Ishikawa (cell line): Measurements from ENCODE around the gene TMEM51.

Experiments used
- CEBPB ChIP-seq: IDR thresholded peaks from 2 replicates; pipeline ENCODE4 v1.6.1; 2012
- EGR1 ChIP-seq: IDR thresholded peaks from 2 replicates; pipeline ENCODE4 v1.6.1; 2012
- EP300 ChIP-seq: IDR thresholded peaks from 2 replicates; pipeline ENCODE4 v1.6.1; 2012; ENCODE audit warnings: borderline replicate concordance
- FOXM1 ChIP-seq: IDR thresholded peaks from 2 replicates; pipeline ENCODE4 v1.6.1; 2012; ENCODE audit warnings: low read depth, borderline replicate concordance
- MAX ChIP-seq: IDR thresholded peaks from 2 replicates; pipeline ENCODE4 v1.6.1; 2012
- NFIC ChIP-seq: IDR thresholded peaks from 2 replicates; pipeline ENCODE4 v1.6.1; 2012
- RAD21 ChIP-seq: IDR thresholded peaks from 2 replicates; pipeline ENCODE4 v1.6.1; 2012; ENCODE audit warnings: low read depth
- TCF12 ChIP-seq: IDR thresholded peaks from 2 replicates; pipeline ENCODE4 v1.6.1; 2012; ENCODE audit warnings: low read depth
- TEAD4 ChIP-seq: IDR thresholded peaks from 2 replicates; pipeline ENCODE4 v1.6.1; 2012
- YY1 ChIP-seq: IDR thresholded peaks from 2 replicates; pipeline ENCODE4 v1.6.1; 2012; ENCODE audit warnings: low read depth
- ZBTB7A ChIP-seq: IDR thresholded peaks from 2 replicates; pipeline ENCODE4 v1.6.1; 2012; ENCODE audit warnings: low read depth

- TF ChIP-seq EP300 = no peak
- no peak for TF ChIP-seq RAD21
- no peak for TF ChIP-seq YY1
- no peak for TF ChIP-seq EGR1
- no peak for TF ChIP-seq TEAD4
- TF ChIP-seq FOXM1 = no peak
- TF ChIP-seq CEBPB = no peak
- no peak for TF ChIP-seq ZBTB7A
- no peak for TF ChIP-seq NFIC
- no peak for TF ChIP-seq MAX
- TF ChIP-seq TCF12 = no peak
Observed at GRCh38 chr1:15254559-15254958, 101.0 kb downstream of the TMEM51 start.
